Endothelial cell of umbilical vein (primary cell): ENCODE results near the gene SULF2. TPM values are rescaled to one million over a fixed set of nuclear protein-coding genes. Genes with fewer than 3 reads are reported as not detected.
"Not testable (repeated sequence)": the region's sequence is repeated elsewhere in the genome, so short reads cannot be mapped to it uniquely, and the experiment has no call there.

ENCODE experiments used
- BruUV-seq: library from RNA; stranded (reverse); fragments of 400-500 nt; replicated peaks from 2 replicates; lab custom pipeline; 2021; lab: Mats Ljungman, UMichigan
- CTCF ChIA-PET: fragments of 300-600, 350-600 bp; sonication (Branson Sonifier 250); formaldehyde crosslinking; loops from one replicate; lab custom pipeline; 2021; ENCODE audit warnings: antibody characterized with exemption, inconsistent platforms; lab: Charles Lee
- POLR2A ChIA-PET: fragments of 300-600, 350-600 bp; sonication (Branson Sonifier 250); formaldehyde crosslinking; loops from one replicate; lab custom pipeline; 2021; ENCODE audit warnings: antibody characterized with exemption, inconsistent platforms; lab: Charles Lee
- DNase-seq: peaks from one replicate; pipeline ENCODE4 v3.0.0-alpha.2; 2011; ENCODE audit warnings: low read depth, low spot score
- FAIRE-seq: peaks from 2 replicates; lab custom pipeline; 2011; peaks lifted over from hg19 to GRCh38; lab: Jason Lieb, UNC
- H2AFZ ChIP-seq: 2 replicates; pipeline ENCODE4 v1.6.0; 2012; ENCODE audit warnings: low read depth, low read length, control low read depth, inconsistent platforms
- H3K27ac ChIP-seq: 2 replicates; pipeline ENCODE4 v1.5.1; 2011; ENCODE audit warnings: low read depth, mild to moderate bottlenecking, control low read depth, low read length, moderate library complexity; ENCODE audit not compliant: insufficient read depth
- H3K27me3 ChIP-seq, 2 experiments: 2 replicates each; pipeline versions ENCODE4 v1.6.0 to v1.6.1; 2011; ENCODE audit warnings: low read length in 2 of 2, mixed read lengths in 1 of 2; ENCODE audit not compliant: control insufficient read depth in 2 of 2, insufficient read depth in 2 of 2
- H3K36me3 ChIP-seq, 2 experiments: 2 replicates in 1 of 2; 3 replicates in 1 of 2; pipeline ENCODE4 v1.5.1; 2011; ENCODE audit warnings: low read length in 2 of 2, mild to moderate bottlenecking in 1 of 2, moderate library complexity in 1 of 2; ENCODE audit not compliant: control insufficient read depth in 2 of 2, insufficient read depth in 2 of 2; ENCODE audit errors: extremely low read depth in 1 of 2
- H3K4me1 ChIP-seq: 3 replicates; pipeline ENCODE4 v1.5.1; 2011; ENCODE audit warnings: mild to moderate bottlenecking, low read length; ENCODE audit not compliant: control insufficient read depth, insufficient read depth; ENCODE audit errors: extremely low read depth
- H3K4me2 ChIP-seq: 2 replicates; pipeline ENCODE4 v1.6.1; 2011; ENCODE audit warnings: low read length, control low read depth, mixed read lengths; ENCODE audit not compliant: insufficient read depth
- H3K4me3 ChIP-seq, 3 experiments: fragments of 200-600 bp in 1 of 3; sonication (generic), shearing (Covaris generic) in 1 of 3; replicated peaks in 1 of 3; 2 replicates each; pipeline ENCODE4 v1.5.1; 2011 to 2016; ENCODE audit warnings: control low read depth in 3 of 3, low read length in 3 of 3, mild to moderate bottlenecking in 2 of 3, inconsistent platforms in 1 of 3, low read depth in 1 of 3, moderate library complexity in 1 of 3; ENCODE audit not compliant: insufficient read depth in 1 of 3
- H3K79me2 ChIP-seq: 2 replicates; pipeline ENCODE4 v1.6.0; 2012; ENCODE audit warnings: low read length, inconsistent platforms; ENCODE audit not compliant: control insufficient read depth, insufficient read depth
- H3K9ac ChIP-seq: replicated peaks from 2 replicates; pipeline ENCODE3; 2011; ENCODE audit warnings: low read length, control low read depth; ENCODE audit not compliant: insufficient read depth; ENCODE audit errors: extremely low read depth
- H3K9me1 ChIP-seq: replicated peaks from 3 replicates; pipeline ENCODE4 v1.6.0; 2011; ENCODE audit warnings: mild to moderate bottlenecking, low read length; ENCODE audit not compliant: control insufficient read depth, insufficient read depth; ENCODE audit errors: extremely low read depth
- H3K9me3 ChIP-seq: replicated peaks from 2 replicates; pipeline ENCODE4 v1.5.1; 2012; ENCODE audit warnings: low read length, inconsistent platforms; ENCODE audit not compliant: control insufficient read depth, insufficient read depth
- H4K20me1 ChIP-seq: replicated peaks from 2 replicates; pipeline ENCODE3; 2011; ENCODE audit warnings: mild to moderate bottlenecking, low read length; ENCODE audit not compliant: control insufficient read depth, insufficient read depth; ENCODE audit errors: extremely low read depth
- dilution Hi-C: fragments of 300-500 bp; cut with MboI; formaldehyde crosslinking; loops from one replicate; pipeline ENCODE4 v1.15.0; 2019; ENCODE audit warnings: low sequenced_read_pairs; ENCODE audit not compliant: extremely low pct_ligation_motif_present
- intact Hi-C: fragments of 100-400 bp; cut with micrococcal nuclease; formaldehyde crosslinking; loops from one replicate; pipeline ENCODE4 v1.10.0; 2022
- polyA plus RNA-seq, 4 experiments: library from polyadenylated mRNA; depleted of rRNA in 3 of 4; stranded (reverse) in 3 of 4; unstranded in 1 of 4; fragments of >200 nt; gene quantifications; 2 replicates each; pipeline versions ENCODE4 v1.2.1 to v1.2.3, GENCODE V29; 2011 to 2012; ENCODE audit warnings: missing spikeins in 1 of 4
- total RNA-seq: library from RNA; stranded (reverse); gene quantifications from 2 replicates; pipeline ENCODE4 v1.2.3, GENCODE V29; 2021

Gene SULF2
- total and polyA plus RNA-seq, 2 donors (not counting 3 experiments of a cell fraction or from before 2014, with no cell fraction given), result 58.5 to 160 TPM

- H3K27me3 ChIP-seq, intact Hi-C loops, H3K36me3 ChIP-seq, H3K4me1 ChIP-seq, H3K9me3 ChIP-seq, CTCF ChIA-PET, DNase-seq, H3K79me2 ChIP-seq, H4K20me1 ChIP-seq, FAIRE-seq, H3K9me1 ChIP-seq, H2AFZ ChIP-seq, POLR2A ChIA-PET, H3K9ac ChIP-seq, H3K4me3 ChIP-seq, dilution Hi-C loops, H3K27ac ChIP-seq, H3K4me2 ChIP-seq, BruUV-seq: not testable (repeated sequence)
Observed at GRCh38 chr20:47826716-47827115, 41.4 kb upstream of the SULF2 start.

DNA sequence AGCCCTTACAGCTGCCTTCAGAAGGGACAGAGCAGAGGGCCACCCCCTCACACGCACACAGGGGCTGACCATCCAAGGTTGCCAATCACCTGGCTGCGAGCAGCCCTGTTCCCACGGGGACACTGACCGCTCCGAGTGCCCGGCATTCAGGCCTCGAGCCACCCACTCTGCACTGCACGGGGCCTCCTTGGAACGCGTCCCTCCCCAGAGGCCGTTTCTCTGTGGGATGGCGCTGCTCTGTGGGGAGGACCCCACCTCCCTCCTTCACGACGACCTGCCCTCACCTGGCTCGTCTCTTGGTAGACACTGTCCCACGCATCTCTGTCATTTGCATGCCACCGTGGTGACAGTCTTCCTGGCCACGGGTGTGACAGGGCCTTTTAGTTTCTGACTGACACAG is 40.7 kb upstream of the SULF2 start:
- POLR2A ChIA-PET, dilution Hi-C loops, DNase-seq, FAIRE-seq, H3K79me2 ChIP-seq, H3K9ac ChIP-seq, H3K4me1 ChIP-seq, H2AFZ ChIP-seq, CTCF ChIA-PET, BruUV-seq, H3K36me3 ChIP-seq, H4K20me1 ChIP-seq, H3K27ac ChIP-seq, H3K9me3 ChIP-seq, intact Hi-C loops, H3K27me3 ChIP-seq, H3K4me3 ChIP-seq, H3K9me1 ChIP-seq, H3K4me2 ChIP-seq: not testable (repeated sequence)
